Stimulated activated naive CD8-positive, alpha-beta T cell treated with anti-CD3 and anti-CD28 coated beads, Interleukin-15, Interleukin-2, amounts not matched to agents 100 U/mL and 50 U/mL, for 24 hours (primary cell): ENCODE measurements around the gene FOXC1.

Experiments
- ATAC-seq: fragments of 150-1000 bp; cut with Tn5 transposase; one replicate; pipeline ENCODE4 v1.10.0; 2021
- DNase-seq: peaks from one replicate; pipeline ENCODE4 v3.0.0; 2021

FOXC1 gene

DNA sequence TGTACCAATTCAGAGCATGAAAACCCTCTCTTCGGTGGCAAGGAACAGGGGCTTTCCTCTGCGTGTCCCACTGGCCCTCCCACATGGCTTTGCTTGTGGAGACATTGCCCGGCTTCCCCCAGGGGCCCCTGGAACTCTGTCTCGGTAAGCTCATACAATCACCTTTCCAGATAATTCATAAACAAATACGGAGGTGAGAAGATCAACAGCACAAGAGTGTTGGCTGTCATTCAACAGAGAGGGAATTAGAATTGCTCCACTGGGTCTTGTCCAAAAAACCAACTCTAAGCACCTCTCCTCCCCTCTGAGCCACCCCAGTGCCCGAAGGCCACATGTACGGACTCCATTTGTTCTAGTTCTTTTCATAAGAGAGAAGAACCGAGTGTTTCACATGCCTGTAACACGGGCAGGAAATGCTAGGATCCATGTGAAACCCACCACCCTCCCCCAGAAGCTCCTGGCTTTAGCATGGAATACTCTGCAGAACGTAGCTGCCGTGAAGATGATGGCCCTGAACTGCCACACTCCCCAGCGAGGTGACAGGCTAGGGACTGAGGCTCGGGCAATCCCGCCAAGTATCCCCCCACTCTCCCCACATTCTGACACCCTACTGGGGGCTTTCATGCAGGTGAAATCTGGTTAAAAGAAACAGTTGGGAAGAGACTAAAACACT lies 24.6 kb upstream of the FOXC1 start:
- no peak for DNase-seq
- no peak for ATAC-seq

DNA sequence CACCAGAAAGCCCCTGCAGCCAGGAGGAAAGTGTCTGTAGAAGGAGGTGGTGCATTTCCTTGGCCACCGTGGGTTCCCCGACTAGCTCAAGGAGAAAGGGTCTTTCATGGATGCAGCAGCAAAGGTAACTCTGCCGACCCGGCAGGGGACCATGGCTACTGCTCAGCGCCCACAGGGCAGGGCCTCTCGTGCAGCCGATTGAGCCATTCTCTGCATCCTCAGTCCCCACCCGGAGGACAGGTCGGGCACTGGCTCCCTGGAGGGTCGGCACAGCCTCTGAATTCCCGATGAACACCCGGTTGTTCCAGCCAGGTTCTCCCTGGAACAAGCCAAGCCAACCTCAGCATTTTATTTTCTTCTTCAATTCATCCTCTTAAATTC lies 24.1 kb upstream of the FOXC1 start:
- DNase-seq (no peak), ATAC-seq (no peak)

GRCh38 chr6:1586256-1586655 lies 23.5 kb upstream of the FOXC1 start:
- no peak for ATAC-seq
- no peak for DNase-seq

GRCh38 chr6:1586861-1587450 lies 22.8 kb upstream of the FOXC1 start:
- no peak for DNase-seq
- no peak for ATAC-seq

DNA sequence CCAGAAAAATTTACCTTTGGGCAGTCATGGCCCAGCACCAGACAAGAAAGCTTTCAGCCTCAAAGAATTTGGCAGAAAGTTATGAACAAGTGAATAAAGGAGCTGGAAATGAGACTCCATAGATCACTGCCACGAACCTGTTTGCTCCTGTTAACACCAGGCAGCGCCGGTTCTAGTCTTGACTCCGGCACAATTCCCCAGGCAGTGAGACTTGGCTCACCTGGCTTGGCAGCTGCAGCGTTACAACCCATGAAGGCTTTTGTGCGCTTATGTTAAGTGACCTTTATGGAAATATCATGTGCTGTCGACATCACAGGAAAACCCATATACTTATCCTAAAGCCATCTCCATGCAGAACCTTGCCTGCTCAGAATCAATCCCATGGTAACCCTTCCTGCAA lies 22.2 kb upstream of the FOXC1 start:
- ATAC-seq (no peak), DNase-seq (no peak)

GRCh38 chr6:1587977-1588376 lies 21.7 kb upstream of the FOXC1 start:
- DNase-seq: no peak

GRCh38 chr6:1589208-1589607 lies 20.5 kb upstream of the FOXC1 start:
- no peak for DNase-seq
- no peak for ATAC-seq

More at GRCh38 chr6:1587977-1588376, 21.7 kb upstream of the FOXC1 start:
- ATAC-seq: no peak

DNA sequence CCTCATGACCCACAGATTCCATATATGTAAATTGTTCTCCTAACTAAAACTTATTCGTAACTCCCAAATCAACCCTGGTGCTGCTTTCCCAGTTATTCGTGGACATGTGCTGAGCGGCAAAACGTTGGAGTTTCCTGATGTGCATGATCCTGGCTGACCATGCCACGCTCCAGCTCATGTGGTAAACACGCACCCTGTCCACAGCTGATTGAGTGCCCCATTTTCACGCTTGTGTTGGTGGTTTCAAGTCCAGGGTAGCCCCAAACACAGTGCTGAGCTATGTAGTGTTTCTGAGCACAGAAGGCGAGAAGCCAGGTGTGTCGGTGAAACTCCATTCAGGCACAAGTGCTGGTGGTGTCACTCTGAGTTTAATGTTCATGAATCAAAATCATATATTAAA lies 19.1 kb upstream of the FOXC1 start:
- DNase-seq: no peak
- ATAC-seq: no peak

GRCh38 chr6:1591243-1591642 lies 18.5 kb upstream of the FOXC1 start:
- ATAC-seq (no peak), DNase-seq (no peak)

DNA sequence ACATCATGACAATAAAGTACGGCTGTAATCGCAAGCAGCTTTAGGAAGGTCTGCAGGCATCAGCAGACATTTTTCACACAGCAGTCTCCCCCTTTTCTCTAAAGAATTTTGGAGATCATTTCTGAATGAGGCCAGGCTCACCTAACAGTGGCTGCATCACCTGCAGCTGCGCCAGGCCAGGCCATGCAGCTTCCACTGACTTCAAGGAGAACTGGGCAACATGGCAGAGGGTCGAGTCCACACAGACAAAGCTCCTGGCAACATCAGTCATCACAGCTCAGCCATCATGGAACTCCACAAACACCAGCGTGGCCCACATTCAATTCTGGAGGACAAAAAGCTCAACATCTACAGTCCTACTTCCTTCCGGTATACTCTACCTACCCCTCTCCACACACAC lies 17.8 kb upstream of the FOXC1 start:
- DNase-seq: no peak
- ATAC-seq: no peak

DNA sequence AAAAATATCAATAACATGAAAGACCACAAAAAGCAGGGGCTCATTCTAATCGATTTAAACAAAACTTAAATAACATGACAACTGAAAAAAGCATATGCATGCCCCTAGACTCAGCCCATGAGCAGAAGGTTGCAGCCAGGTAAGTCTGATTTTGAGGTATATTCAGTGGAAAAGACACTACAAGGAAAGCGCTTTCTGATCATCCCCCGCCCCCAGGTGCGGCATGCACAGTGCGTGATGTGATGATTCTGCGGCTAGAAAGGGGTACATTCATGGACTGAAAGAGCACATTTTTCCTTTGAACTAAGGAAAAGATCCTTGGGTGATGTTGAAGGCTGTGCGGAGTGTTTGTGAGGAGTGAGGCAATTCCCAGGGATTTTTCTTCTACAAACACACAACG lies 16.9 kb upstream of the FOXC1 start:
- ATAC-seq (no peak), DNase-seq (no peak)

DNA sequence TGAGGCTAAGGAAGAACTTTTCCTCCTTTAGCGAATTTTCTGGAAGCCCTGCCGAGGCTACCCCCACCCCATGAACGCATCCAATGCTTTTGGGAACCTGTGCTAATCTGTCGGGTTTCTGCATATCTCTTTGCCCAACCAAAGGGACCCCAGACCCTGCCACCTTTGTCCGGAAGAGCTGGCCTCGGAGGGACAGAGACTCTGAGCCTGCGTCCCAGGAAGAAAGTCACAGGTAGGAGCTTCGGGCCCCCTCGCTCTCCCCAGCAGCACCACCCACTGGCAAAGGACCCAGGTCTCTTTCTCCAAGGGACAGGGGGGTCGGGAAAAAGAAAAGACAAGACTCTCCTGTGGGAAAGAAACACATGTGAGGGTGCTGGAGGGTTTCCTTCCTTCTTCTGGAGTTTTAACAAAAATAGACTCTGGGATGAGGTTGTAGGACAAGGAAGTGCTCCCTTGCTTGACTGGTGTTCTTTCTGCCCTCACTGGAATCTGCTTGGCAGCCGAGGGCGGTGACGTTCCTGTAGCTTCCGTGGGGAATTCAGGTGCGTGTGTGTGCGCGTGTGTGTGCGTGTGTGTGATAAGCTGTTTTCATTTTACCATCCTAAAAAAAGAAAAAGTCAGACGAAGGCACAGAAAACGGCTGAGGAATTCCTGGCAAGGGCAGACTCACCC lies 16.3 kb upstream of the FOXC1 start:
- DNase-seq (no peak), ATAC-seq (no peak)

DNA sequence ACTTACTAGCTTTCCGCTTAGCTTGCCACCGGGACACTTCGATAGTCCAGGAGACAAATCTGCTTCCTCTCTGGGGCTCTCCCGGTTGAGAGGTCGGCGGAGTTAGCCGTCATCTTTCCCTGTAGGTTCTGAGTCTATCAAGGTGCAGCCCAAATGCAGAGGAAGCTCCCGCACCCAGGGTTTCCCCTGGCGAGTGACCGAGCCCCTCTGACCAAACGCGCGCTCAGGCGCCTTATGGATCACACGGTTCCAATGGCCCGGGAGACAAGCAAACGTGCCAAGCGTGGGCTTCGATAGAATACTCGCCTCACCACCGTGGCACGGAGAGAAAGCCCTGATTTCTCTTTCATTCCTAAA lies 15.8 kb upstream of the FOXC1 start:
- ATAC-seq: no peak
- no peak for DNase-seq

DNA sequence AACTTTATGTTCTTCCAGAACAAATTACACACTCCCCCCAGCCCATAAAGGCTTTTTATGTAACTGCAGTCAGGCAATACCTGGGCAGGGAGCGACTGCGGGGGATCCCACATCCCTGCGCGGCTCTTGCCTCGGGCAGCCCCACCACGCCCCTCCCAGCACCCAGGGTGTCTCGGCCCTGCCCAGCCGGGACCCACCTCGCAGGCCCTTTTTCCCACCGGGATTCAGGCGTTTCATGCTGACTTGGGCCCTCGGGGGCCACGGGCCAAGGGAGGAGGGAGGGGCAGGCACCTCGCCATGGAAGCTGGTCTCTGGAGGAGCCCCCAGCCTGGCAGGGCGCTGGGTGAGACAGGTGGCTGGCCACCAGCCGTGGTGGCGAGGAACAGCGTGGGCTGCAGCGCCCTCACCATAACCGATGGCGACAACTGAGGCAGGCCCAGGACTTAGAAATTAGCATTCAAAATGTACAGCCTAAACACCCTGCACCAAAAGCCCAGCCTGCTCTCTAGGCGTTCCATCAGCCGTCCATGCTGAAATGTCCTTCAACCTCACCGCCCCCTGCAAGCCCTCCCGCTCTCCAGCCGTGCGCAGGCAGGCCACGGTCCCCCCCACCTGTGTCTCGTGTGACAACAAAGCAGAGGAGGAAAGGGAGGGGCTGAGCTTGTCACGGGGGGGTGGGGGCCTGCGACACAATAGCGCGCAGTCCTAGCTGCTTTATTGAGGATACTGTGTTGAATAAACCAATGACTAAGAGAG lies 15.1 kb upstream of the FOXC1 start:
- no peak for ATAC-seq
- DNase-seq: no peak

- no peak for ATAC-seq
- no peak for DNase-seq
Observed at GRCh38 chr6:1595271-1596087, 14.2 kb upstream of the FOXC1 start.

DNA sequence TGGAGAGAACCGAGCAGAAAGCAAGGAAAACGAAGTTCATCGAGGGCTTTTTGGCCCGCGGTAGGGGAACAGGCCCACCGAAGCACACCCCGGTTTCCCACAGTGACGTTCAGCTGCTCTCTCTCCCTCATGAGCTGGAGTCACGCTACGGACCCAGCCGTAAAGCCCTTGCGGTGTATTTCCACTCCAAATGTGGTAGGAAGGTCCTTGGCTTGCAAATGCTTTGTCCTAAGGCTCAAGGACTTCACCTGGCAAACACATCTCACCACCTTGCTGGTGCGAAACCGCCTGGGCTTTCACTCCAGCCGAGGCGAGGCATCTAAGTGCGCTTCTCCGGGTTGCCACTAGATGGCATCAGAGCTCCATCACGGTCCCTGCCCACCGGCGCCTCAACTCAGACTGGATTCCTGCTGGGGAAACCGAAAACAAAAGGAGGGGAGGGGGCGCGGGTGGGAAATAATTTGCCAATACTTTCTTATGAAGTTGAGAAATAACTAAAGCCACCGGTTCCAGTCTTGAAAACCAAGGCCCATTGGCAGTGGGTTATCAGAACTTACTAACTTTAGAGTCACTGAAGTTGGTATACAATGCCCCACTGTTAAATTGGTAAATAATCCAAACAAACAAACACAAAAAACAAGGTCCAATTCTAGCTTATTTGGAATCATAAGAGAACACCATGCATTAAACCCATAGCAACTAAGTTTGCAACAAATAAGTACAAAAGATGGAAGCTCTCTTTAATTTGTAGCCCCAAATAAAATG lies 13.4 kb upstream of the FOXC1 start:
- peak; percentile 58 for DNase-seq
- peak; percentile 60 for ATAC-seq

DNA sequence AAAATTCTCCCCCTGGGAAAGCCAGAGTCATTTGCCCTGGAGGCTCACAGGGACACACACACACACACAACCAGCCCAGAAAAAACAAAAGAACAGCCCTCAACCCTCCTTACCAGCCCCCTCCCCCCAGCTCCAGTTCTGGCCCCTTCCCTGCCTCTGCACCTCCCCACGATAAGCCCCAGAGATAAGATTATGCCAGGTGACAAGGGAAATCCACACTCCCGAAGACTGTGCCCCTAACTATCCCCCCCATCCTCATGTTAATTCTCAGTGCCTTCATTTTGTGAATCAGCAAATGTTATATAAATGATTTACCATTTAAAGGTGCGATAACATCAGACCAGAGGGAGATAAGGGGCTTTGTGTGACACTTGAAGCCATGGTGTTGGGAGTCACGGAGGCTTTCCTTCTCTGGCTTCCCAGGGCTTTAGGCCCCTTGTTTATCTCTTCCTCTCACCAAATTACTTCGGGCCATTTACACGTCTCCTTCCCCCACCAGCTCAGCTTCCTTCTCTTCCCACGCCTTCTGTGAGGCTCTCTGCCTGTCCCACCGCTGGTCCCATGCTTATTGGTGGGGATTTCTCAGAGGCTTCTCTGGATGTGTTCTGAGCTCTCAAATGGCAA lies 12.5 kb upstream of the FOXC1 start:
- ATAC-seq (no peak), DNase-seq (no peak)

GRCh38 chr6:1597924-1598323 lies 11.8 kb upstream of the FOXC1 start:
- ATAC-seq (no peak), DNase-seq (no peak)

GRCh38 chr6:1598433-1598832 lies 11.3 kb upstream of the FOXC1 start:
- ATAC-seq (no peak), DNase-seq (no peak)

GRCh38 chr6:1598886-1599285 lies 10.8 kb upstream of the FOXC1 start:
- ATAC-seq (no peak), DNase-seq (no peak)

- no peak for ATAC-seq
- no peak for DNase-seq
Observed at GRCh38 chr6:1599469-1599868, 10.2 kb upstream of the FOXC1 start.
